RPMI7951 (cell line): ENCODE data around the gene ATF5. TPM values are rescaled to one million over a fixed set of nuclear protein-coding genes. Genes with fewer than 3 reads are reported as not detected.
"Not testable (repeated sequence)": the region's sequence is repeated elsewhere in the genome, so short reads cannot be mapped to it uniquely, and the experiment has no call there.

Source experiments
- DNase-seq: peaks from one replicate; pipeline ENCODE4 v3.0.0-alpha.2; 2012; ENCODE audit warnings: low read depth
- total RNA-seq: library from RNA; depleted of rRNA; stranded (reverse); fragments of >200 nt; shearing (Covaris generic); gene quantifications from 2 replicates; pipeline ENCODE4 v1.2.3, GENCODE V29; 2014

Gene ATF5
- total RNA-seq, 1 experiment from 2014 or later, result 9.5 TPM

DNA sequence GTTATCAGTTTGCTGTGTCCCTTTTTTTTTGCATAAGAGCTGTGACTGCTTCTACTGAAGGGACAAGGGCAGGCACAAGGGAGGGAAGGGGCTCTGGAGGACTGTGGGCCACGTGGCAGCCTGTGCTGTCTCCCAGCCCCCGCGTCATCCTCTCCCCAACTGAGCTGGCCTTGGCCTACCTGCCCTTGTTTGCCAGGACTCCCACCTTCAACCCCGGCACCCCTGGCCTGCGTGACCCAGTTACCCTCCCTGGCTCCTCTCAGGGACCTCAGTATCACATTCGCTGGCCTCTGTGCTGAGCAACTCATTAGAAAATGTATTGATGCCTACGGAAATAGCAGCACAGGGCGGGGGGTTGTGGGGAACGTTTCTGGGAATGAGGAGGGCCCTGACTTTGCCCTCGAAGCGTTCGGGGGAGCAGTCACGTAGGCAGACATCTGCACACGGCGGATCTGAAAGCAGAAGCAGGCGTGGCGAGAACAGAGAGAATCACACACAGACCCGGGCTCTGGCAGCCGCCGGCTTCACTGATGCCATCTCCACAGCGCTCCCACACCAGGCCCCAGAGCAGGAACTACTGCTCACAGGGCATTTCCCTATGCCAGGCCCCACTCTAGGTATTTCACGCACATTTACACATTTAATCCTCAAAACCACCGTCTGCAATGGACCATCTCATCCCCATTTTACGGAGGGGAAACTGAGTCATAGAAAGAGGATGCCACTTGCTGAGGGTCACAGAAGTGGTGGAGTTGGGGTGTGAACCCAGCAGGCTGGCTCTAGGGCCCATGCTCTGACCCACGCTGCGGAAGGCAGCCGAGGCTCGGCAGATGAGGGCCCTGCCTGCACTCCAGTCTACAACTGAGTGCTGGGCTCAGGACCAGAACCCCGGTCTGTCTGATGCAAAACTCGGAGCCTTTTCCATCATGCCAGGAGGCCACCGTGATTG is 5.7 kb upstream of the ATF5 start:
- DNase-seq, result no peak

- DNase-seq, result no peak
Observed at GRCh38 chr19:49924004-49924880, 4.8 kb upstream of the ATF5 start.

GRCh38 chr19:49924881-49925210 is 4.2 kb upstream of the ATF5 start:
- DNase-seq, result not testable (repeated sequence)

DNA sequence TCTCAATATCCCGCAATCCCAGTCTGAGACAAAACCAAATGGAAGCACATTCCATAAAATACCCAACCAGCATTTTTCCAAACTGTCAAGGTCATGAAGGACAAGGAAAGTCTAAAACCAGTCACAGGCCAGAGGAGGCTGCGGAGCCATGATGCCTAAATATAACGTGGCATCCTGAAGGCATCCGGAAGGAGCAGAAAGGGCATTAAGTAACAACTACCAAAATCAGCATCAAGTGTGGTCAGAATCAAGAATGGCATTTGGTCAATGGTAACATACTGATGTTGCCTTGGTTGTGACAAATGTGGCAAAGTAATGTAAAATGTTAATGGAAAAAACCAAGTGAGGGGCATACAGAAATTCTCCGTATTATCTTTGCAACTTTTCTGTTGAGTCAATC is 3.5 kb upstream of the ATF5 start:
- DNase-seq, result no peak

GRCh38 chr19:49926515-49926914 is 2.5 kb upstream of the ATF5 start:
- no peak for DNase-seq

DNA sequence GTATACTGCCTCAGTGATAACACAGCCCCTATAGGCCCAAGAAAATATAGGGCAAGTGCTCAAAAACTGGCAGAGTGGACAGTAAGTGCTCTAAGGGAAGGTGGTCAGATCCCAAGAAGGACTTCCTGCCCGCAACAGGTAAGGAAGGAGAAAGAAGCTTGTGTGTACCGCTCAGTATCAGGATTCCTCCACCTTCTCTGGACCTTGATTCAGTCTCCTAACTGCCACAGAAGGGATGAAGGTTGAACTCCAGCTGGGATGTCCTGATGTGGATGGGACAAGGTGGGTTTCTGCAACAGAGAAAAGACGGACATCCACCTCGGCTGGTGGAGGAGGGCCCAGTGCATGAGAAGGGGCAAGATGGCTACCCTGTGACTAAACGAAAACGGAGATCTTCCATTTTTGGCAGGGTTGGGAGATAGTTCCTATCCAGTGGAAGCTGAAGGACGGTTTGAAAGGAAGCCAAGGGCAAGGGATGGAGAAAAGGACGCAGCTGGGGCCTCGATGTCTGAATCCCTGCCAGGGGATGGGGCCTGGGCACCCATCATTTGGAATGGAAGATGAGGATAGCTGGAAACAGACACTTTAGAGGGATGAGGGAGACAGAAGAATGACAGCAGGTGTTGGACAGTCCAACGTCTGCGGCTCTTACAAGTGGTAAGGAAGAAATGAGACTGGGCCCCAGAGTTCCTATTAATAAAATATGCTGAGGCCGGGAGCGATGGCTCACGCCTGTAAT is 1.3 kb upstream of the ATF5 start:
- DNase-seq, result no peak

DNA sequence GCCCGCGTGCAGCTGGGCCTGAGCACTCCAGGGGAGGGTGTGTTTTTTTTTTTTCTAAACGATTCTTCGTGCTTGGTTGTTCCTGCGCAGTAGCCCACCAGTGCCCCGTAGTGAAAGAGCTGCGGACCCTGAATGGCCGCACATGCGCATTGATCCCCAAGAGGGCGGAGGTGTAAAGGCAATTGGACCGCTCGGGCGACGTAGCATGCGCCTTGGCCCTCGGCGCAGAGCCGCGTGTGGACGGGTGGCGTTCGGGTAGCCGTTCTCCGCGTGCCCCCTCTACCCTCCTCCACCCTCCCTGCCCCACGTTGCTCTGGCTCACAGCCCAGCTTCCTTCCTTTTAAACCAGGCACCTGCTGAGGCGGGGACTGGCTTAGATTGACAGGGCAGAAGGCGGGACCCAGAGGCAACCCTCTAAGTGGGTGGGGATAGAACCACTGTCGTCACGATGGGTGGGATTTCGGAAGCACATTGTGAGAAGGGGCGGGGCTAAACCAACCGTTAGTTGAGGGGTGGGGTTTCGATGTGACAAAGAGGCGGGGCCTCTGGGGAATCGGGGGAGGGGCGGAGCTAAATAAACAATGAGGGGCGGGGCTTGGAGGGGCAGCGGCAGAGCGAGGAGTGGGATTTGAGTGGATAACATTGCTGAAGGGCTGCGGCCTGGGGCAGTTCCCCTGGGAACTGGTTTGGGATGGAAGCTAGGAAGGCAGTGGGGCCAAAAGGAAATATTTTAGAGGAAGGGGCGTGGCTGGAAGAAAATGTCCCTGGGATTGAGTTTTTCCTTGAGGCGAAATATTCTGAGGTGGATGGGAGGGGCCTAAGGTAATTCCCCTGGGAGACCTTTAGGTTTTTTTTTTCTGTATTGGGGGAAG is 842 bp downstream of the ATF5 start:
- peak; percentile 93 for DNase-seq

DNA sequence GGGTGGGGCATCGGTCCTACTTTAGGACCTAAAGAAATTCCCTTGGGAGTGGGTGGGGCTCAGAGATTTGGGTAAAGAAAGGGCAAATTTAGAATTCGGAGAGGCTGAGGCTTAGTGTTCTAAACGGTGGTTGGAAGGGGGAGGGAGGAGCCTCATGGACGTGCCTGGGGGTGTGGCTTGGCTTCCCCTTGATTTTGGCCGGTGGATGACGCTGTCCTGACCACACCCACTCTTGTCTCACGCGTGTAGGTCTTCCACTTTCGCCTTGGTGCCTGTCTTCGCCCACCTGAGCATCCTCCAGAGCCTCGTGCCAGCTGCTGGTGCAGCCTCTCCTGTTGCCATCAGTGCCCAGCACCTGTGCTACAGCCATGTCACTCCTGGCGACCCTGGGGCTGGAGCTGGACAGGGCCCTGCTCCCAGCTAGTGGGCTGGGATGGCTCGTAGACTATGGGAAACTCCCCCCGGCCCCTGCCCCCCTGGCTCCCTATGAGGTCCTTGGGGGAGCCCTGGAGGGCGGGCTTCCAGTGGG is 1.5 kb downstream of the ATF5 start:
- DNase-seq, result no peak

GRCh38 chr19:49931293-49932040 is 2.5 kb downstream of the ATF5 start:
- DNase-seq, result no peak

DNA sequence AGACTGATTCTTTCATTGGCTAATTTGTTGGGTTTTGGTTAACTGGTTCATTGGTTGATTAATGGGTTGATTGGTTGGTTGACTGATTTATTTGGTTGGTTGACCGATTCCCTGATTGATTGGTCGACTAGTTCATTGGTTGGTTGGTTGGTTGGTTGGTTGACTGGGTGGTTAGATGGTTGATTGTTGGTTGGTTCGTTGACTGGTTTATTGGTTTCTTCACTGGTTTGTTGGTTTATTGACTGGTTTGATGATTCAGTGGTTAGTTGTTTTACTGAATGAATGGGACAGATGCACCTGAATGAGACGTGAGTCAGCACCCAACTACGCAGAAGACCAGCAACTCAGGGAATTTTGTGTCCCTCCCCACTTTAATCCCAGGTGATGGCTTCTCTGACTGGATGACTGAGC is 3.0 kb downstream of the ATF5 start:
- DNase-seq, result no peak

GRCh38 chr19:49932731-49933131 is 3.7 kb downstream of the ATF5 start:
- no peak for DNase-seq

GRCh38 chr19:49933643-49934042 is 4.6 kb downstream of the ATF5 start:
- no peak for DNase-seq

GRCh38 chr19:49936549-49936948 is 7.5 kb downstream of the ATF5 start:
- no peak for DNase-seq

GRCh38 chr19:49937750-49938381 is 8.9 kb downstream of the ATF5 start:
- DNase-seq, result peak; percentile 70

- DNase-seq, result no peak
Observed at GRCh38 chr19:49938662-49939061, 9.7 kb downstream of the ATF5 start.

DNA sequence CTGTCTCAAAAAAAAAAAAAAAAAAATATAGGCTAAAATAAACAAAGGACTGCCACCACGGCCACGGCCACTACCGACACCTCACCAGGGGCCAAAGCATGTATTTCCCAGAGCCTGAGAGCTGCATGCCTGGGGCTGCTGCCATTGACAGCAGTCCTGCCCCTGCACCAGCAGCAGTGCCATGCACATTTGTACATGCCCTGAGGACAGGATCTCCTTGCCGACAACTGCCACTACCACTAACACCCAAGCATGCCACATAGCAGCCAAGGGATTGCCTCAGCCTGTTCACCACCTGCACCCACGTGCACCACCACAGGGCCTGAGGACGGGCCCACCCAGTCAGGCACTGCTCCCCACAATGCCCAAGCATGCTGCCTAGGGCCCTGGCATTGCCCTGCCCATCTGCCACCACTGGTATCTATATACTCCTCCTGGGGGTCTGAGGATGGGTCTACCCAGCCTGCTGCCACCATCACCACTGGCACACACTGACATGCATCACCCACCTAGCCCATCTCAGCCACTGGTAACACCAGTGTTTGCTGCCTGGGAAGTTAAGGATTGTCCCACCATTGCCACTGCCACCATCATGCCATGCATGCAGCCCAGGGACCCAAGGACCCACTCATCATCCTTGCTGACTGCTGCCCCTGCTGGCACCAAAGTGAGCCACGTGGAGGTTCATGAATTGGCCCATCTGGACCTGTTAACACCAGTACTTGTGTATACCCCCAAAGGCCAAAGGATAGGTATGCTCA is 10.9 kb downstream of the ATF5 start:
- DNase-seq, result no peak

- DNase-seq, result no peak
Observed at GRCh38 chr19:49940482-49940791, 11.4 kb downstream of the ATF5 start.

GRCh38 chr19:49944567-49944966 is 15.6 kb downstream of the ATF5 start:
- not testable (repeated sequence) for DNase-seq

GRCh38 chr19:49946415-49946814 is 17.4 kb downstream of the ATF5 start:
- DNase-seq, result no peak
